GM11168 (cell line): ENCODE results near the gene BEX5.
"Not testable (repeated sequence)": the region's sequence is repeated elsewhere in the genome, so short reads cannot be mapped to it uniquely, and the experiment has no call there.

Experiments used
- in situ Hi-C: fragments of 300-500 bp; cut with MboI; formaldehyde crosslinking; loops from one replicate; pipeline ENCODE4 v1.12.0; 2022; ENCODE audit warnings: low sequenced_read_pairs; ENCODE audit not compliant: unreplicated experiment

BEX5 gene

DNA sequence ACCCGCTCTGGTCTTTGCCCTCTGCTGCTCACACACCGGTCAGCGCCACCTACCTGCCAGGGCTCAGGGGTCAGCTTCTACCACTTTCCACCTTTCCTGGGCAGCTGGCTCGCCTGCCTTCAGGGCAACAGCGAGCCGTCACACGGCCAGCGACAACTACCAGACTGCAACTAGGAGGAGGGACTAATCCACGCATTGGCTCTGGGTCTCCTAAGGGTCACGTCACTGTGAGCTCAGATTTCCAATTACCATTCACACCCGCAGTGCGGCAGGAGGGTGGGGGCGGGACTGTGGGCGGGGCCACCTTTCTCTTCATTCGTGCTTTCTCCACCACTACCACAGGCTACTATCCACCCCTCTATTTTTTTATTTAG lies at the start of gene BEX5:
BEX5 (minus strand) TSS at position 172 of the 374 bp plus-strand sequence. CDS start 1,712 bp downstream, outside the sequence.
- in situ Hi-C loops: no loop called here

- in situ Hi-C loops: no loop called here
Observed at GRCh38 chrX:102185967-102186720, 30.4 kb upstream of the BEX5 start.

DNA sequence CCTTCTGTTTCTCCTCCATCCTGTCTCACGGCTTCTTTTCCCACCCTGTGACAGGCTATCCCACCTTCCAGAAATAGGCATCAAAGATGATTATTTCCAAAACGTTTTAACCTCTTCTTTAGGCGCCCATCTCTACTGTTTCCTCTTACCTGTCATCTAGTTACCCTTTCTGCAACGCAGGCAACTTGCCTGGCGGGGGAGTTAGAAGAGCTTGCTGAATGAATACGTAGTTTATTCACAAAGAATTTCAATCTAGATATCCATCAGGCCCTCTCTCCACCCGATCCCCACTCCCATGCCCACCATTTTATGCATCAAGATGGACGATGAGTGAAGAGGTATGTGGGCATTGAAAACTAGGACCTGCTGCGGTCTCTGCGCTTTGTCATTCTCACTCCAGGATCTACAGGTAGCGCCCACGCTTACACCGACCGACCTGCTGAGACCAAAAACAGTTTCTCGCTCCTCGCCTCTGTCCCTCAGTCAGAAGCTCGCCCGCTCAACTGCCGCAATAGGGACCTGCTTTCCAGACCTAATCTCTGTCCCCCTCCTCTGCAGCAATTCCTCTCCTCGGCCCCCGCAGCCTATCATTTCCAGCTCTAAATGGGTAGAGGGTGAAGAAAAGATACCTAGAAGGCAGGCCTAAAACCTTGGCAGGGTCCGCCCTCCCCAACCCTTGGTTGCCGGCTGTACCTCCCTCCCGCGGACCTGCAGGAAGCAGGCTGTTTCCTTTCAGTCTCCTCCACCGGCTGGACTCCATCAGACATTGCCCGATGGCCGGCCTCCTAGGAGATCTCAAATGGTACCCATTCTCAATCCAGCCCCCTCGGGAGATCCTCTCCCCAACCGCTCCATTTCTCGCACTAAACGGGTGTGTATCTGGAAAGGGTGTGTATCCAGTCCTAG lies 624 bp downstream of the BEX5 start:
- in situ Hi-C loops: no loop called here

- in situ Hi-C loops: no loop called here
Observed at GRCh38 chrX:102154218-102154860, 1.4 kb downstream of the BEX5 start.

- in situ Hi-C loops: not testable (repeated sequence)
Observed at GRCh38 chrX:102142274-102142673, 13.5 kb downstream of the BEX5 start, which contains the start of gene TCEAL6. Gene TCEAL6, minus strand, starts transcription at chrX:102142481.

- in situ Hi-C loops: not testable (repeated sequence)
Observed at GRCh38 chrX:102141631-102142030, 14.1 kb downstream of the BEX5 start.

DNA sequence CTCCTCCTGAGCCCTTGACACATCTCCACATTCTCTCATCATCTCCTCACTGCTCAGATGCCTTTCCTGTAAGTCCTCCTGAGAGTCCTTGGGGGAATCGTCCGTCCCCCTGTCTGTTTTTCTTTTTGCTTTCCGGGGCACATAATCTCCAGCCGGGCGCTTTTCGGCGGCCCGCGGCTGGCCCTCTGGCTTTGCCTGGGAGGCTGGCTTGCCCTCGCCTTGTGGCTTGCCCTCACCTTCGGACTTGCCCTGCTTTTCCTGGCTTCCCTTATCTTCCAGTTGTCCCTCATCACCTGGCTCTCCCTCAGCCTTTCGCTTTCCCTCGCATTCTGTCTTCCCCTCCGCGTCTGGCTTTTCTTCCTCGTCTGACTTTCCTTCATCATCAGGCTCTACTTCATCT lies 14.9 kb downstream of the BEX5 start:
- in situ Hi-C loops: not testable (repeated sequence)

DNA sequence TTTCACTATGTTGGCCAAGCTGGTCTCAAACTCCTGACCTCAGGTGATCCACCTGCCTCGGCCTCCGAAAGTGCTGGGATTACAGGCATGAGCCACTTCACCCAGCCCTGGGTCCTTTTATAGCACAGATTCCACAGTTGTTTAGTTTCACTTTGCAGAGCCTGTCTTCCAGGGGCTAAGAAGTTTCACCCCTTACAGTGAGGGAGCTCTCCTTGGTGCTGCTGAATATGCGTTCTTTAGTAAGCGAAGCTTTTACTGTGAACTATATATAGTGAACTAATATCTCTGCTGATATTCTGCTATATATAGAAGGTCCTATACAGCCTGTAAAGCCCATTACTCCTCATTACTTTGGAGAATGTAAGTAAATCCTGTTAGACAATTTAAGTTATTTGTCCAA lies 17.7 kb downstream of the BEX5 start:
- in situ Hi-C loops: no loop called here

DNA sequence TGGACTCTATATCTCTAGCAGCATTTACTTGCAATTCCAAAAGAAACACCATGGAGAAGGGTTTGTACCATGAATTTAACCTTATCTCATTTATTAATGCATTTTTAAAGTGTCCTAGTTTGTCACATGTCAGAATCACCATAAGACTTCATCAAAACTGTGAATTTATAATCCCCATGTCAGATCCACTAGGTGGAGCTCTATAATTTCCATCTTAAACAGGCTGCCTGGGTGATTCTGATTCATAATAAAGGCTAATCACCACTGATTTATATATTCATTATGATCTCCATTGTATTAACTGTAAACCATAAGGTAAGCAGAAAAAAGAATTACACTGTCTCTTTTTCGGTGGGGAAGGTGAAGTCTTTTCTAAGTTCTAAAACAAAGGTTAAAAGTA lies 26.3 kb downstream of the BEX5 start:
- in situ Hi-C loops: no loop called here

GRCh38 chrX:102126863-102127262 lies 28.9 kb downstream of the BEX5 start:
- in situ Hi-C loops: no loop called here

- in situ Hi-C loops: not testable (repeated sequence)
Observed at GRCh38 chrX:102126080-102126818, 29.5 kb downstream of the BEX5 start.

DNA sequence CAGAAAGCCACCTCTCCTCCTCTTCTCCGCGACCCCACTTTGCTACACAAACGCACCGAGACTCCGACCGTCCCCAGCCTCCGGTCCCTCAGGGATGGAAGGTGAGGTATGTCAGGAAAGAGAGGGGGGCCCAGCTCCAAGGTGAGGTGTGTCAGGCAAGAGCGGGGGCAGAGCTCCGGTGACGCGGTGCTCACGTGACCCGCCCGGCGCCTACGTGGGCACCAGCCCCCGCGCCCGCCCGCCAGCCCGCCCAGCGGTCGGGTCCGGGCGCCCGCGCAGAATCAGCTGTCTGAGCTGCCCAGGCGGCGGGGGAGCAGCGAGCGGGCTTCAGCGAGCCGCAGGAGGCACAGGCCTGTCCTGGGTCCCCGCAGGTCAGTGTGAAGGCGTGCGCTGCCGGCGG lies 30.3 kb downstream of the BEX5 start, which contains the start of gene TCEAL2:
TCEAL2 (plus strand) TSS at position 244 of the 400 bp plus-strand sequence. CDS start 1,152 bp downstream, outside the sequence.
- in situ Hi-C loops: not testable (repeated sequence)

GRCh38 chrX:102125014-102125413 lies 30.8 kb downstream of the BEX5 start:
- in situ Hi-C loops: not testable (repeated sequence)

- in situ Hi-C loops: no loop called here
Observed at GRCh38 chrX:102115748-102116147, 40.0 kb downstream of the BEX5 start.

- in situ Hi-C loops: no loop called here
Observed at GRCh38 chrX:102113367-102113766, 42.4 kb downstream of the BEX5 start.
